GM18507 (cell line): ENCODE results near the gene SMYD3.
"Not testable (repeated sequence)": the region's sequence is repeated elsewhere in the genome, so short reads cannot be mapped to it uniquely, and the experiment has no call there.

Experiments used
- DNase-seq: peaks from one replicate; pipeline ENCODE4 v3.0.0; 2011; ENCODE audit warnings: low read depth; ENCODE audit not compliant: insufficient read length; ENCODE audit errors: extremely low spot score
- FAIRE-seq: peaks from 2 replicates; lab custom pipeline; 2011; peaks lifted over from hg19 to GRCh38; lab: Jason Lieb, UNC

The SMYD3 gene

DNA sequence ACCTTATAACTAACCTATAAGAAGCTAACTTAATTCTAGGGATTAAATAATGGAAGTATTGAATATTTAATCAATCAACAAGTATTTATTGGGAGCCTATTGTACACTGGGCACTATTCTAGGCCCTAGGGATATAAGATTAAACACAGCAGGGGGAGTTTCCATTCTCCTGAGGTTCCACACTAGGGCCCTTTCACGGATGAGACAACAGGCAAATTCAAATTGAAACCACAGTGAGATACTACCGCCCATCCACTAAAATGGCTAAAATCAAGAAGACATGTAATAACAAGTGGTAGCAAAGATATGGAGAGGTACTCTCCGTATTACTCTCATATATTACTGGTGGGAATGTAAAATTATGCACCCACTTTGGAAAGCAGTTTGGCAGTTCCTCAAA lies 677.9 kb downstream of the SMYD3 start:
- FAIRE-seq (peak; percentile 36), DNase-seq (no peak)

DNA sequence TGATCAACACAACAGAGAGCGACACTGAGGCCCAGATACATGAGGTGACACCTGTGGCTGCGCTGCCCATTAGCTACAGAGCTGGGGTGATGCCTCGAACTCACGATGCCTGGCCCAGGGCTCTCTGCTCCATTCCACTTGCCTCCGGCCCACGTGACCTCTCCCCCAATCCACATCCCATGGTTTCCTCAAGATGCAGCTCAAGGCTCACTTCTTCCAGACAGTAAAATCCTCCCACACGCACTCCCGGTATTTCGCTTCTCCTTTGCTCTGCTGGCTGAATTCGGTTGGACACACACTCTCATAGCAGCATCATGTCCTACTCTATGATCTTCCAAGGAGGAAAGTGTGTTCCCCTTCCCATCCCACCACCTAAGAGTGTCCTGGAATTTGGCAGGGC lies 679.8 kb downstream of the SMYD3 start:
- no peak for FAIRE-seq
- DNase-seq, result no peak

DNA sequence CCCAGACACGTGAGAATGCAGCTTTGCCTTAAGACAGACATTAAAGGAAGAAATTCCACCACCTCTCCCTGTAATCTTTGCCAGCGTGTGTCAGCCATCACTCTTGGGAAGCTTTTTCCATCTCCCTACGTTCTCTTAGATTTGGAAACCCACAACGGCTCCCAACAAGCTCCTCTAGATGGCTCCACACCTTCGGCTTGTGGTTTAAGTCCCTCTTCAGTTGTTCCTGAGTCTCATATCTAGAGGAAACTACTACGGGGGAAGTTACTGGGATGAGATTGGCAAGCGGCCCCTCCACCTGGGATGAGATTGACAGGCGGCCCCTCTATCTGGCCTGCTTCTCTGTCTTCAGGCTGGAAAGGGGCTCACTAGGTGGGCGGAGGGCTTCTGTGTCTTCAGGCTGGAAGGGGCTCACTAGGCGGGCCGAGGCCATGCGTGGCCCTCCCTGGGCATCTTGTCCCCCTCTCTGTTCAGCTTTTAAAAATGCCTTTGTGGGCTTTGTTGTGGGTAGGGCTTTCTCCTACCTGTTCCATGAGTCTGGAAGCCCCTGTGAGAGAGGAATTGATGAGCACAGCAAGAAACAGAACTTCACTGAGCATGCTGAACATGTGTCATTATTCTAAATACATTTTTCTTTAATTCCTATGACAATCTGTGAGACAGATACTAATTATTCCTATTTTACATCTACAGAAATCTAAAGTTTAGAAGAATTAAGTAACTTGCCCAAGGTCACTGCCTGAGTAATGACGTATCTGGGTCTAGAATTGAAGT lies 681.8 kb downstream of the SMYD3 start:
- DNase-seq (no peak), FAIRE-seq (no peak)

DNA sequence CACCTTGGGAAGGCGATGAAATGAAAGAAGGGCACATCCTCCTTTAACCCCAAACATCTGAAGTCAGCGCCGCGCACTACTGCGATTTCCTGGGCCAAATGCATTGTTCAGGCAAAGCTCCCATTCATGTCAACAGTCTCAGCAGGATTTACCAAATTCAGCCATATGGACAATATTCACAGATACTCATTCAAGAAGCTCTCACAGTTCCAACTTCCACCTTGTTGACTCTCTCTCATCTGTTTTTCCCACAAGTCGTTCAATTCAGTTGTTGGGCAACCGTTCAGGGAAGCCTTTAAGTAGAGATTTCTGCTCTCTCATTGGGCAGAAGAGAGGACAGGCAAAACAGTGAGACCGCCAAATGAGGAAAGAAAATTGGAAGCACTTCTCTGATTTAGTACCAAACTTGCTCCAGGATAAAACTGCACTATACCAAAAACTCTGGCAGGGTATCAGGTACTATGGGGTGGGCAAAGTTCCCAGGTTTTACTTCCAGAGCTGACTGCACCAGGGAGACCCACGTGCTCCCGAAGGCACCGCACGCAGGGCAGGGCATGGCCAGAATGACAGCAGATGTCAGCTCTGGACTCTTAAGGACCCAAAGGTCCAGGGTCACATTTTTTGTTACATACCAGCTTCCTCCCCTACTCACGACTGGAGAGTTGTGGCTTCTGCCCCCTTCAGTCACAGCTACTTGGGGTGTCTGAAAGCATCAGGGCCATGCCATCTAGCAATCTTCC lies 683.5 kb downstream of the SMYD3 start:
- DNase-seq (no peak), FAIRE-seq (no peak)

GRCh38 chr1:245822996-245823395 lies 684.1 kb downstream of the SMYD3 start:
- FAIRE-seq (no peak), DNase-seq (no peak)

DNA sequence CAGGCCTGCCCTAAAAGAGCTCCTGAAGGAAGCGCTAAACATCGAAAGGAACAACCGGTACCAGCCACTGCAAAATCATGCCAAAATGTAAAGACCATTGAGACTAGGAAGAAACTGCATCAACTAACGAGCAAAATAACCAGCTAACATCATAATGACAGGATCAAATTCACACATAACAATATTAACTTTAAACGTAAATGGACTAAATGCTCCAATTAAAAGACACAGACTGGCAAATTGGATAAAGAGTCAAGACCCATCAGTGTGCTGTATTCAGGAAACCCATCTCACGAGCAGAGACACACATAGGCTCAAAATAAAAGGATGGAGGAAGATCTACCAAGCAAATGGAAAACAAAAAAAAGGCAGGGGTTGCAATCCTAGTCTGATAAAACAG lies 688.7 kb downstream of the SMYD3 start:
- not testable (repeated sequence) for FAIRE-seq, DNase-seq

DNA sequence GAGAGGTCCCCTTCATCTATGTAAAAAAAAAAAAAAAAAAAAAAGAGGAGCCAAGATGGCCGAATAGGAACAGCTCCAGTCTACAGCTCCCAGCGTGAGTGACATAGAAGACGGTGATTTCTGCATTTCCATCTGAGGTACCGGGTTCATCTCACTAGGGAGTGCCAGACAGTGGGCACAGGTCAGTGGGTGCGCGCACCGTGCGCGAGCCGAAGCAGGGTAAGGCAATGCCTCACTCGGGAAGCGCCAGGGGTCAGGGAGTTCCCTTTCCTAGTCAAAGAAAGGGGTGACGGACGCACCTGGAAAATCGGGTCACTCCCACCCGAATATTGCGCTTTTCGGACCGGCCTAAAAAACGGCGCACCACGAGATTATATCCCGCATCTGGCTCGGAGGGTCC lies 690.6 kb downstream of the SMYD3 start:
- not testable (repeated sequence) for FAIRE-seq, DNase-seq

DNA sequence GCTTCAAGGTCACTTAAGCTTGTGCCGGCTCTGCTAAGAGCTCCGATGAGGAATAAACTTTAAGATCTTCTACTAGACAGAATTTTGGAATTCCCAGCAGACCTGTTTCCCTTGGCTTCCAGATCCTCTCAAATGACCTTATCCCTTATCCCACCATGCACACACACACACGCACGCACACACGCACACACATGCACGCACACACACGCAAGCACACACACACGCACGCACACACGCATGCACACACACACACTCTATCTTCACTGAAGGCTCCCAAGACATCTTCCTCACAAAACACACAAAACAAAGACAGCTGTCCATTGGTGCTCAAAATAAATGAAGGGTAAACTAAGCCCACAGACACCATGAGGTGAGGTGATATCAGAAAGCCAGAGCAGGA lies 692.4 kb downstream of the SMYD3 start:
- FAIRE-seq (no peak), DNase-seq (no peak)

DNA sequence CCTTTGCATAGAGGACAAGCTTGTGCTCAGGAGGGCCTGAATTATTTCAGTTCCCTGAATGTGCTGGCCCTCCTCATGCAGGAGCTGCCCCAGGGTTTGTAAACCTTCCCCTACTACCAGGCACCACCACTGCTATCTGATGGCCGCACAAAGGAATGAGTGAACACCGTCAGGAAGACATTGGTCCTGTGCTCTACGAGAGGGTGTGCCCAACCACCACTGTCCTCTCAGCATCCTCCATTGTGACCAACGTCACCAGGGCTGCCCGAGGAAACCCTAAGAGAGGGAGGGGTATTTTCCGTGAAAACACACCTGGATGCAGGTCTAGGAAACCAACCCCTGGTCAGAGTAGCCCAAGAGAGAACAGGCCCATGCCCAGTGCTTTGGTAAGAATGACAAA lies 694.8 kb downstream of the SMYD3 start:
- DNase-seq, result no peak
- FAIRE-seq, result no peak

- FAIRE-seq (peak; percentile 64), DNase-seq (no peak)
Measured at GRCh38 chr1:245810789-245811337, 696.2 kb downstream of the SMYD3 start.

DNA sequence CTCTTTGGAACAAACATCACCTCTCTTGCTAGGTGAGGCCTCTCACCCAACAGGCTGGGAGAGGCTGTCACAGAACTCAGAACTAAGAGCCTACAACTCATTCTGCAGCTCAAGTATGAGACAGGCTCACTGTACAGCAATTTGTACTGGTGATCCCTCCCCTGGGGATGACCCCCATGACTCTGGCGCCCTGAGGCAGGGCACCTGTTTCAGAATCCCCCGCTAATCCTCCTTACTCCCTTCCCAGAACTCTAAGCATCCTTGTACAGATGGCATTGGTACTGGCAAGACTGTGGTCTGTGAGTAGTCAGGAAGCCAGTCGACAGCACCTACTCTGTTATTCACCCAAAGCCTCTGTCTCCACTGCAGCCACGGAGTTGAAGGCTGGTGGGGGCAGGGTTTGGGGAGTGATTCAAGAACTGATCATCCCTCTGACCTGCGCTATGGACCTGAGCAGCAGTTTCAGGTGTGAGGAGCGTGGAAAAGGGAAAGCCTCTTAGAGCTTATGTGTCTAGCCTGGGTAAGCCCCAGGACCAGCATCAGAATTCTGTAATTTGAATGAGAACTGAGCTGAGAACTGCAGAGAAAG lies 696.8 kb downstream of the SMYD3 start:
- FAIRE-seq (no peak), DNase-seq (no peak)

DNA sequence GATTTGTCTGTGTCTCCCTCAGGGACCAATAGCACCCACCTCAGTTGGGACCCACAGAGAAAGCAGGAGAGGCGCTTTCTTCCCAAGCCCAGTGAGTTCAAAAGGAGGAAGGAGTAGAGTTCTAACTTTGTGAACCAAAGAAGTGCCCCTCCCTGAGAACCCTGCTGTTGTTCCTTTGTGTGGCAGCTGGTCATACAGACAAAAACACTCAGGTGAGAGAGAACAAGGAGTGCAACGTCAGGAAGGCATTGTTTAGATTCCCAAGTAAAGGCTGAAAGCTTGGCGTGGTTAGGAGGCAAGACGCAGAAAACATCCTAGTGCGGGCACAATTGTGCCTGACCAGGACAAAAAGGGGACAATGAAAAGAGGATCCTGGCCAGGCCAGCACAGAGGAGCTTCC lies 697.7 kb downstream of the SMYD3 start:
- DNase-seq (no peak), FAIRE-seq (no peak)

DNA sequence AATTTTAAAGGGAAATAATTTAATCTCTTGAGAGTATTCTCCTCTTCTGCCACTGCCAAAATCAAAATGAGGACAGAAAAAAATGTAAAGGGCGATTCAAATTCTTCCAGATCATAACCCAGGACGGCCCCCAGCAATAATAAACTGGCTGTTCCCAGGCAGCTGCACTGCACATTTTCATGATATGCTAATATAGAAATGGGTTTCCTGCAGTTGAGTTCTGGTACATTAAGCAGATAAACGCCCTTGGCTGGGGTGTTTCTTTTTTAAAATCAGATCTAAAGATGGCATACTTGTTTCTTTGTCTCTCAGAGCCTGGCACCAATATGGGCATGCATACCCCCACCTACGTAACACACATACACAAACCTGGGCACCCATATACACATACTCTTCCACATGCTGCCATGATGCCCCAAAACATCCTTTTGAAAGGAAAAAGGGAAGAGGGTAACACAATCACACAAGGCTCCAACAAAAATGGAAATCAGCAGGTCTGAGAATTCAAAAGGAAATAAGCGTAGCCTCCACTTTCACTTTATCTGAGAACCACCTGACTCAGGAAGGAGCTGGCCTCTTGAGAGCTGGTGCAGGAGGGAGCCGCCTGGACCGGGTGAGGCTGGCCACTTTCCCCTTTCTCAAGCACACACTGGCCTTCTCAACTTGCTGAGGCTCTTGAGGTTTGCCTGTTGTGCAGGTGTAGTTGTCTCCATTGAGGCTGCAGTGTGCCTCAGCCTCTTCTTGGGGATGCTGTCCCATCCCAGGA lies 698.9 kb downstream of the SMYD3 start:
- FAIRE-seq, result peak; percentile 74
- DNase-seq, result peak; percentile 25

GRCh38 chr1:245807306-245807705 lies 699.8 kb downstream of the SMYD3 start:
- FAIRE-seq (peak; percentile 96), DNase-seq (peak; percentile 57)

GRCh38 chr1:245805532-245805931 lies 701.5 kb downstream of the SMYD3 start:
- FAIRE-seq (no peak), DNase-seq (no peak)

- DNase-seq (no peak), FAIRE-seq (no peak)
Measured at GRCh38 chr1:245804696-245805095, 702.4 kb downstream of the SMYD3 start.

GRCh38 chr1:245803666-245804037 lies 703.4 kb downstream of the SMYD3 start:
- no peak for FAIRE-seq
- DNase-seq, result no peak

DNA sequence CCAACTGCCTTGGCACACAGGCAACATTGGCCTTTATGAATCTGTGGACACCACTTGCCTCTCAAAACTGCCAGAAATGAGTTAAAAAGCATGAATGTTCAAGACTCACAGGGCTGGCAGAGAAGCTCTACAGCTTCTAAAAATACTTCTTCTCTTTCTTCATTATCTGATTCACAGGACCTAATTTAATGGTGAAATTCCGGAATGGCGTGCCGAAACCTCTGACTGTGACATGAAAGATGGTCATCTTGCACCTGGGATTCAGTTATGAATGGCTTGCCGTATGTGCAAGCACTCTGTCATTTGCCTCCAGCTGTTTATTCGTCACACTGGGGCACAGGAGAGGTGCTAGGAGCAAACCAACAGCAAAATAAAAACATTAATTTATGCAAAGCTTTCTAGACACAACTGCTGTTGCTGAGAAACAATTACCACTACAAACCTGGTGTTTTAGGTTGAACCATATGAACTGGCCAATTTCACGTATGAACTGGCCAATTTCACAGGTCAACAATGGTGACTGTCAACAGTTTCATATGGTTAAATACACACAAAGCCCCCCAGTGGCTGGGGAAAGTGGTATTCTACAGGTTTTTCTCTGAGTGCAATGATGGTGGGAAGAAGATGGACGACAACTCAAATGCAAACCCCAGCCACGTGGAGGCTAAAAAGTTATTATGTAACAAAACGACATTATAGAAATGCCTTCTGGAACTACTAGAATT lies 704.0 kb downstream of the SMYD3 start:
- no peak for FAIRE-seq
- DNase-seq, result no peak
